ENCODE measurements around the gene GOT2. TPM values are rescaled to one million over a fixed set of nuclear protein-coding genes. Genes with fewer than 3 reads are reported as not detected.

The GOT2 gene
- total RNA-seq, 1 donor from 2014 or later, result 27.8 TPM

Small RNA genes lying within 50 kb of the gene (small RNA-seq; reads per million reads assigned to genes)
- not detected for gene RN7SL143P
- gene RNU6-1155P, result not detected

Other genes with a start within 250 kb of the GOT2 start
- 217 TPM for gene NDRG4, start 234.2 kb downstream of the GOT2 start, total RNA-seq
- gene SETD6, start 218.8 kb downstream of the GOT2 start, total RNA-seq, result 21.5 TPM
- 81.6 TPM for gene CNOT1, start 104.5 kb downstream of the GOT2 start, total RNA-seq
- gene SLC38A7, start 49.5 kb downstream of the GOT2 start, total RNA-seq, result 17.9 TPM